HEK293 (cell line): ENCODE measurements around the gene COTL1.

Experiments used
- CTCF ChIA-PET: fragments of 350-600 bp; formaldehyde crosslinking; extraction: SDS; loops from one replicate; lab custom pipeline; 2021; ENCODE audit warnings: antibody characterized with exemption; lab: Yijun Ruan, JAX
- POLR2A ChIA-PET: fragments of 300-600 bp; formaldehyde crosslinking; extraction: SDS; loops from one replicate; lab custom pipeline; 2020; ENCODE audit warnings: antibody characterized with exemption, inconsistent platforms; lab: Yijun Ruan, JAX
- H3K27ac ChIP-seq: fragments of 200-500 bp; sonication (Bioruptor generic); 2 replicates; pipeline ENCODE4 v1.5.1; 2014; ENCODE audit warnings: low read depth, low read length, control low read depth, inconsistent platforms; ENCODE audit errors: extremely low read depth
- H3K36me3 ChIP-seq, 2 experiments: fragments of 200-500 bp in 1 of 2; sonication (Bioruptor generic) in 1 of 2; 1 replicate in 1 of 2; 2 replicates in 1 of 2; pipeline ENCODE4 v1.5.1; 2014 to 2017; ENCODE audit warnings: inconsistent platforms in 2 of 2, low read length in 2 of 2; ENCODE audit not compliant: control insufficient read depth in 2 of 2, insufficient read depth in 1 of 2
- H3K4me1 ChIP-seq: fragments of 200-500 bp; sonication (Bioruptor generic); 2 replicates; pipeline ENCODE4 v1.5.1; 2014; ENCODE audit warnings: mild to moderate bottlenecking, low read length, inconsistent platforms; ENCODE audit not compliant: control insufficient read depth, insufficient read depth
- H3K4me3 ChIP-seq: 2 replicates; pipeline ENCODE4 v1.5.1; 2011; ENCODE audit warnings: low read depth, mild to moderate bottlenecking, control low read depth, low read length, moderate library complexity
- H3K9me3 ChIP-seq: fragments of 200-500 bp; sonication (Bioruptor generic); 2 replicates; pipeline ENCODE4 v1.5.1; 2014; ENCODE audit warnings: low read depth, low read length, inconsistent platforms; ENCODE audit not compliant: control insufficient read depth, insufficient read depth
- GLIS1 ChIP-seq: fragments of 450-650 bp; formaldehyde crosslinking; IDR thresholded peaks from 2 replicates; pipeline ENCODE4 v1.5.1; 2016; ENCODE audit warnings: missing biosample characterization, missing genetic modification characterization
- ZBTB20 ChIP-seq: fragments of 450-650 bp; formaldehyde crosslinking; IDR thresholded peaks from 2 replicates; pipeline ENCODE4 v1.5.1; 2016; ENCODE audit warnings: missing biosample characterization, missing genetic modification characterization
- ZBTB7A ChIP-seq: fragments of 450-650 bp; formaldehyde crosslinking; IDR thresholded peaks from 2 replicates; pipeline ENCODE4 v1.5.1; 2016; ENCODE audit warnings: low read depth, missing biosample characterization, missing genetic modification characterization
- ZNF2 ChIP-seq: fragments of 450-650 bp; formaldehyde crosslinking; IDR thresholded peaks from 2 replicates; pipeline ENCODE4 v1.5.1; 2016; ENCODE audit warnings: missing biosample characterization, missing genetic modification characterization
- ZNF239 ChIP-seq: fragments of 450-650 bp; formaldehyde crosslinking; IDR thresholded peaks from 2 replicates; pipeline ENCODE4 v1.5.1; 2016; ENCODE audit warnings: missing biosample characterization, missing genetic modification characterization
- ZNF266 ChIP-seq: fragments of 450-650 bp; formaldehyde crosslinking; IDR thresholded peaks from 2 replicates; pipeline ENCODE4 v1.5.1; 2016; ENCODE audit warnings: missing biosample characterization, missing genetic modification characterization, low read depth
- ZNF302 ChIP-seq: fragments of 450-650 bp; formaldehyde crosslinking; IDR thresholded peaks from 2 replicates; pipeline ENCODE4 v1.5.1; 2016; ENCODE audit warnings: missing biosample characterization, missing genetic modification characterization, low read depth
- ZNF354C ChIP-seq: fragments of 450-650 bp; formaldehyde crosslinking; IDR thresholded peaks from 2 replicates; pipeline ENCODE4 v1.5.1; 2016; ENCODE audit warnings: missing biosample characterization, missing genetic modification characterization, low read depth, borderline replicate concordance
- ZNF558 ChIP-seq: fragments of 450-650 bp; formaldehyde crosslinking; IDR thresholded peaks from 2 replicates; pipeline ENCODE4 v1.5.1; 2016; ENCODE audit warnings: missing biosample characterization, missing genetic modification characterization
- ZNF571 ChIP-seq: fragments of 450-650 bp; formaldehyde crosslinking; IDR thresholded peaks from 2 replicates; pipeline ENCODE4 v1.5.0; 2017; ENCODE audit warnings: missing biosample characterization, missing genetic modification characterization
- ZNF707 ChIP-seq: fragments of 450-650 bp; formaldehyde crosslinking; IDR thresholded peaks from 2 replicates; pipeline ENCODE4 v1.5.1; 2016; ENCODE audit warnings: missing biosample characterization, missing genetic modification characterization
- ZNF785 ChIP-seq: fragments of 450-650 bp; formaldehyde crosslinking; IDR thresholded peaks from 2 replicates; pipeline ENCODE4 v1.5.1; 2016; ENCODE audit warnings: missing biosample characterization, missing genetic modification characterization
- ZNF843 ChIP-seq: fragments of 450-650 bp; formaldehyde crosslinking; IDR thresholded peaks from 2 replicates; pipeline ENCODE4 v1.5.1; 2016; ENCODE audit warnings: missing biosample characterization, missing genetic modification characterization
- TF ChIP-seq, protein P1 (sequence below): fragments of 450-650 bp; formaldehyde crosslinking; IDR thresholded peaks from 2 replicates; pipeline ENCODE4 v1.5.1; 2016; ENCODE audit warnings: missing biosample characterization, missing genetic modification characterization
- TF ChIP-seq, protein P2 (sequence below): fragments of 450-650 bp; formaldehyde crosslinking; conservative IDR thresholded peaks from 2 replicates; pipeline ENCODE4 v1.5.1; 2016; ENCODE audit warnings: low read depth, missing biosample characterization, missing genetic modification characterization
- TF ChIP-seq, protein P3 (sequence below): fragments of 450-650 bp; formaldehyde crosslinking; IDR thresholded peaks from 2 replicates; pipeline ENCODE4 v1.5.1; 2016; ENCODE audit warnings: missing biosample characterization, missing genetic modification characterization
- TF ChIP-seq, protein P4 (sequence below): fragments of 450-650 bp; formaldehyde crosslinking; IDR thresholded peaks from 2 replicates; pipeline ENCODE4 v1.5.1; 2016; ENCODE audit warnings: missing biosample characterization, missing genetic modification characterization
- TF ChIP-seq, protein P5 (sequence below): fragments of 450-650 bp; formaldehyde crosslinking; IDR thresholded peaks from 2 replicates; pipeline ENCODE4 v1.5.1; 2017; ENCODE audit warnings: missing biosample characterization, missing genetic modification characterization
- TF ChIP-seq, protein P6 (sequence below): fragments of 450-650 bp; formaldehyde crosslinking; IDR thresholded peaks from 2 replicates; pipeline ENCODE4 v1.5.1; 2016; ENCODE audit warnings: missing biosample characterization, missing genetic modification characterization
- TF ChIP-seq, protein P7 (sequence below): fragments of 450-650 bp; formaldehyde crosslinking; IDR thresholded peaks from 2 replicates; pipeline ENCODE4 v1.5.1; 2016; ENCODE audit warnings: missing biosample characterization, missing genetic modification characterization

The COTL1 gene

DNA sequence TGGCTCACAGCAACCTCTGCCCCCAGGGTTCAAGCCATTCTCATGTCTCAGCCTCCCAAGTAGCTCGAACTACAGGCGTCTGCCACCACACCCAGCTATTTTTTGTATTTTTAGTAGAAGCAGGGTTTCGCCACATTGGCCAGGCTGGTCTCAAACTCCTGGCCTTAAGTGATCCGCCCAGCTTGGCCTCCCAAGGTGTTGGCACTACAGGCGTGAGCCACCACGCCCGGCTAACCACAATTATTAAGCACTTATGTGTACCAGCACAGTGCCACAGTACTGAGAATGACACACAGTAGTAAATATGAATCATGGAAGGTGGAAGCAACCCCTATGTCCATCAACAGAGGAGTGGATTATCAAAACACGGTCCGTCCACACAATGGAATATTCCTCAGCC is 49.8 kb downstream of the COTL1 start (continued):
- no peak for TF ChIP-seq ZNF2 (tag by site-specific recombination)

DNA sequence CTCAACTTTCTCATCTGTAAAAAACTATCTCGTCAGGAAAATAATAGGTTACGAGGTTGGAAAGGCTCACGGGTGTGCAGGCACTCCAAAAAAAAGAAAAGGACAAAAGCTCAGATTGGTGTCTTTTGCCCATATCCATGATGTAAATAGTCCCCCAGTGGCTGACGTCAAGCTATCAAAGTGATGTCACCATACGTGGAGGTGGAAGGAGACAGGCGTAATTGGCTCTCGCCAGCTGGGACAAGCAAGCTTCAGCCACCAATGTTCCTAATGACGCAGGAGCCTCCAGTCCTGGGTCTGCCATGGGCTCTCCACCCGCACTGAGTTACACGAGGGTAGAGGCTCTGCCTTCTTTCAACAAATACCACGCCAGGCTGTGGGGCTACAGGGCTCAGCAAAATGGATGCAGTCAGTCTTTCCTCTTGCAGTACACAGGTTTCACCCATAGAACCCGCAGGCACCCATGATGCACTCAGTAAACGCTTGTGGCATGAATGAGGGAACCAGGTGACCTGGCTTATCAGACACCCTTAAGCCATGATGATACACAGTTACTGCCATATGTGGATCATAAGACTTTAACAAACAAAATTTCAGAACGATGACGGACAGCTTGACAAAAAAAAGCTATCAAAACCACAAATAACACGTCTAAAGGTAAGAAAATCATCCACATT is 50.5 kb downstream of the COTL1 start:
- no peaks in the 10 kb centered on the region for H3K9me3 ChIP-seq
- TF ChIP-seq, protein P1, sequence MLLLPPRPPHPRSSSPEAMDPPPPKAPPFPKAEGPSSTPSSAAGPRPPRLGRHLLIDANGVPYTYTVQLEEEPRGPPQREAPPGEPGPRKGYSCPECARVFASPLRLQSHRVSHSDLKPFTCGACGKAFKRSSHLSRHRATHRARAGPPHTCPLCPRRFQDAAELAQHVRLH (tag by site-specific recombination) = no peak
- TF ChIP-seq, protein P2, sequence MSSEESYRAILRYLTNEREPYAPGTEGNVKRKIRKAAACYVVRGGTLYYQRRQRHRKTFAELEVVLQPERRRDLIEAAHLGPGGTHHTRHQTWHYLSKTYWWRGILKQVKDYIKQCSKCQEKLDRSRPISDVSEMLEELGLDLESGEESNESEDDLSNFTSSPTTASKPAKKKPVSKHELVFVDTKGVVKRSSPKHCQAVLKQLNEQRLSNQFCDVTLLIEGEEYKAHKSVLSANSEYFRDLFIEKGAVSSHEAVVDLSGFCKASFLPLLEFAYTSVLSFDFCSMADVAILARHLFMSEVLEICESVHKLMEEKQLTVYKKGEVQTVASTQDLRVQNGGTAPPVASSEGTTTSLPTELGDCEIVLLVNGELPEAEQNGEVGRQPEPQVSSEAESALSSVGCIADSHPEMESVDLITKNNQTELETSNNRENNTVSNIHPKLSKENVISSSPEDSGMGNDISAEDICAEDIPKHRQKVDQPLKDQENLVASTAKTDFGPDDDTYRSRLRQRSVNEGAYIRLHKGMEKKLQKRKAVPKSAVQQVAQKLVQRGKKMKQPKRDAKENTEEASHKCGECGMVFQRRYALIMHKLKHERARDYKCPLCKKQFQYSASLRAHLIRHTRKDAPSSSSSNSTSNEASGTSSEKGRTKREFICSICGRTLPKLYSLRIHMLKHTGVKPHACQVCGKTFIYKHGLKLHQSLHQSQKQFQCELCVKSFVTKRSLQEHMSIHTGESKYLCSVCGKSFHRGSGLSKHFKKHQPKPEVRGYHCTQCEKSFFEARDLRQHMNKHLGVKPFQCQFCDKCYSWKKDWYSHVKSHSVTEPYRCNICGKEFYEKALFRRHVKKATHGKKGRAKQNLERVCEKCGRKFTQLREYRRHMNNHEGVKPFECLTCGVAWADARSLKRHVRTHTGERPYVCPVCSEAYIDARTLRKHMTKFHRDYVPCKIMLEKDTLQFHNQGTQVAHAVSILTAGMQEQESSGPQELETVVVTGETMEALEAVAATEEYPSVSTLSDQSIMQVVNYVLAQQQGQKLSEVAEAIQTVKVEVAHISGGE (tag by site-specific recombination) = no peak
- TF ChIP-seq ZNF843 (no peak), ZBTB7A (tag by site-specific recombination) (no peak), ZNF266 (no peak), ZBTB20 (tag by site-specific recombination) (no peak), GLIS1 (tag by site-specific recombination) (no peak), ZNF302 (tag by site-specific recombination) (no peak)
- TF ChIP-seq, protein P3, sequence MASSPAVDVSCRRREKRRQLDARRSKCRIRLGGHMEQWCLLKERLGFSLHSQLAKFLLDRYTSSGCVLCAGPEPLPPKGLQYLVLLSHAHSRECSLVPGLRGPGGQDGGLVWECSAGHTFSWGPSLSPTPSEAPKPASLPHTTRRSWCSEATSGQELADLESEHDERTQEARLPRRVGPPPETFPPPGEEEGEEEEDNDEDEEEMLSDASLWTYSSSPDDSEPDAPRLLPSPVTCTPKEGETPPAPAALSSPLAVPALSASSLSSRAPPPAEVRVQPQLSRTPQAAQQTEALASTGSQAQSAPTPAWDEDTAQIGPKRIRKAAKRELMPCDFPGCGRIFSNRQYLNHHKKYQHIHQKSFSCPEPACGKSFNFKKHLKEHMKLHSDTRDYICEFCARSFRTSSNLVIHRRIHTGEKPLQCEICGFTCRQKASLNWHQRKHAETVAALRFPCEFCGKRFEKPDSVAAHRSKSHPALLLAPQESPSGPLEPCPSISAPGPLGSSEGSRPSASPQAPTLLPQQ (tag by site-specific recombination) = no peak
- TF ChIP-seq, protein P4, sequence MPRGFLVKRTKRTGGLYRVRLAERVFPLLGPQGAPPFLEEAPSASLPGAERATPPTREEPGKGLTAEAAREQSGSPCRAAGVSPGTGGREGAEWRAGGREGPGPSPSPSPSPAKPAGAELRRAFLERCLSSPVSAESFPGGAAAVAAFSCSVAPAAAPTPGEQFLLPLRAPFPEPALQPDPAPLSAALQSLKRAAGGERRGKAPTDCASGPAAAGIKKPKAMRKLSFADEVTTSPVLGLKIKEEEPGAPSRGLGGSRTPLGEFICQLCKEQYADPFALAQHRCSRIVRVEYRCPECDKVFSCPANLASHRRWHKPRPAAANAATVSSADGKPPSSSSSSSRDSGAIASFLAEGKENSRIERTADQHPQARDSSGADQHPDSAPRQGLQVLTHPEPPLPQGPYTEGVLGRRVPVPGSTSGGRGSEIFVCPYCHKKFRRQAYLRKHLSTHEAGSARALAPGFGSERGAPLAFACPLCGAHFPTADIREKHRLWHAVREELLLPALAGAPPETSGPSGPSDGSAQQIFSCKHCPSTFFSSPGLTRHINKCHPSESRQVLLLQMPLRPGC (tag by site-specific recombination) = no peak
- no peak overlapping the region for H3K27ac ChIP-seq
- H3K4me1 ChIP-seq = no peaks in the 10 kb centered on the region
- H3K4me3 ChIP-seq = no peak overlapping the region
- H3K36me3 ChIP-seq = peaks cover 0 to 14% of the 10 kb centered on the region in 2 experiments; a peak in 1 of 3 replicates
- ChIA-PET CTCF (no interaction called here), POLR2A (no interaction called here)

DNA sequence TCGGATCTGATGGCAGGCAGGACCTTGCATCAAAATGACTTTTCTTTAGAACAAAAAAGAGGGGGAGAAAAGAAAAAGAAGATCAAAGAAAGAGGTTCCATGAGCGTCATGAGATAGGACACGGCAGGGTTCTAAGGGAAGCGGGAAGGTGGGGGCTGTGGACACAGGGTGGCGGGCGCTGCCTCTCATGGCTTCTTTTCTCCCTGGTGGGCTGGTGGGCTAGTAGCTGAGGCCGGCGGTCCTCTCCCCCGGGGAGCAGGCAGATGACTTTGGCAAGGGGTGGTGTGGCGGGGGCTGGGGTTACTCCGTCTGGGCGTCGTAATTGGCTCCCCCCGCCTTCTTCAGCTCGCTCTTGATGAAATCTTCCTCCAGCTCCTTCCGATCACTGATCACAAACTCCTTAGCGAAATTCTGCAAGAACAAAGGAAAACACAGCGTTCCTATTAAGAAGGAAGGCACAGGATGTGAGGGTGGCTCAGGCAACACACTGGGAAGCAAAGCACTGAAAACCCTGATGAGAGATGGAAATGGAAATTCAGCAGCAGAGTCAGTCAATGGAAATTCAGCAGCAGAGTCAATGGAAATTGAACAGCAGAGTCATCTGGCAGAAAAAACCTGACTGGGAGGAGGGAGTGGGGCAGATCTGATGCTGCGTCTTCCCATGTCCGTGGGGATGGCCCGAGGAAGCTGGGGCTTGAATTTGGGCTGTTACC is 51.2 kb downstream of the COTL1 start:
- no peak overlapping the region for H3K27ac ChIP-seq
- no peaks in the 10 kb centered on the region for H3K9me3 ChIP-seq
- CTCF ChIA-PET = no interaction called here
- H3K36me3 ChIP-seq = peaks cover 0 to 14% of the 10 kb centered on the region in 2 experiments; a peak in 1 of 3 replicates
- POLR2A ChIA-PET = no interaction called here
- H3K4me3 ChIP-seq = no peak overlapping the region
- H3K4me1 ChIP-seq = no peaks in the 10 kb centered on the region
- no peak for TF ChIP-seq ZNF354C (tag by site-specific recombination)
- TF ChIP-seq, protein P5, sequence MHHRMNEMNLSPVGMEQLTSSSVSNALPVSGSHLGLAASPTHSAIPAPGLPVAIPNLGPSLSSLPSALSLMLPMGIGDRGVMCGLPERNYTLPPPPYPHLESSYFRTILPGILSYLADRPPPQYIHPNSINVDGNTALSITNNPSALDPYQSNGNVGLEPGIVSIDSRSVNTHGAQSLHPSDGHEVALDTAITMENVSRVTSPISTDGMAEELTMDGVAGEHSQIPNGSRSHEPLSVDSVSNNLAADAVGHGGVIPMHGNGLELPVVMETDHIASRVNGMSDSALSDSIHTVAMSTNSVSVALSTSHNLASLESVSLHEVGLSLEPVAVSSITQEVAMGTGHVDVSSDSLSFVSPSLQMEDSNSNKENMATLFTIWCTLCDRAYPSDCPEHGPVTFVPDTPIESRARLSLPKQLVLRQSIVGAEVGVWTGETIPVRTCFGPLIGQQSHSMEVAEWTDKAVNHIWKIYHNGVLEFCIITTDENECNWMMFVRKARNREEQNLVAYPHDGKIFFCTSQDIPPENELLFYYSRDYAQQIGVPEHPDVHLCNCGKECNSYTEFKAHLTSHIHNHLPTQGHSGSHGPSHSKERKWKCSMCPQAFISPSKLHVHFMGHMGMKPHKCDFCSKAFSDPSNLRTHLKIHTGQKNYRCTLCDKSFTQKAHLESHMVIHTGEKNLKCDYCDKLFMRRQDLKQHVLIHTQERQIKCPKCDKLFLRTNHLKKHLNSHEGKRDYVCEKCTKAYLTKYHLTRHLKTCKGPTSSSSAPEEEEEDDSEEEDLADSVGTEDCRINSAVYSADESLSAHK (tag by site-specific recombination) = no peak
- TF ChIP-seq, protein P6, sequence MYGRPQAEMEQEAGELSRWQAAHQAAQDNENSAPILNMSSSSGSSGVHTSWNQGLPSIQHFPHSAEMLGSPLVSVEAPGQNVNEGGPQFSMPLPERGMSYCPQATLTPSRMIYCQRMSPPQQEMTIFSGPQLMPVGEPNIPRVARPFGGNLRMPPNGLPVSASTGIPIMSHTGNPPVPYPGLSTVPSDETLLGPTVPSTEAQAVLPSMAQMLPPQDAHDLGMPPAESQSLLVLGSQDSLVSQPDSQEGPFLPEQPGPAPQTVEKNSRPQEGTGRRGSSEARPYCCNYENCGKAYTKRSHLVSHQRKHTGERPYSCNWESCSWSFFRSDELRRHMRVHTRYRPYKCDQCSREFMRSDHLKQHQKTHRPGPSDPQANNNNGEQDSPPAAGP = no peak
- TF ChIP-seq ZNF707 (tag by site-specific recombination) = no peak
- TF ChIP-seq, protein P7, sequence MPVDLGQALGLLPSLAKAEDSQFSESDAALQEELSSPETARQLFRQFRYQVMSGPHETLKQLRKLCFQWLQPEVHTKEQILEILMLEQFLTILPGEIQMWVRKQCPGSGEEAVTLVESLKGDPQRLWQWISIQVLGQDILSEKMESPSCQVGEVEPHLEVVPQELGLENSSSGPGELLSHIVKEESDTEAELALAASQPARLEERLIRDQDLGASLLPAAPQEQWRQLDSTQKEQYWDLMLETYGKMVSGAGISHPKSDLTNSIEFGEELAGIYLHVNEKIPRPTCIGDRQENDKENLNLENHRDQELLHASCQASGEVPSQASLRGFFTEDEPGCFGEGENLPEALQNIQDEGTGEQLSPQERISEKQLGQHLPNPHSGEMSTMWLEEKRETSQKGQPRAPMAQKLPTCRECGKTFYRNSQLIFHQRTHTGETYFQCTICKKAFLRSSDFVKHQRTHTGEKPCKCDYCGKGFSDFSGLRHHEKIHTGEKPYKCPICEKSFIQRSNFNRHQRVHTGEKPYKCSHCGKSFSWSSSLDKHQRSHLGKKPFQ (tag by site-specific recombination) = no peak
- no peak for TF ChIP-seq ZNF239 (tag by site-specific recombination)
- TF ChIP-seq ZNF785 (tag by site-specific recombination) = no peak
- TF ChIP-seq ZNF558 = no peak
- TF ChIP-seq ZNF571 (tag by site-specific recombination) = no peak
